ENCODE data around the gene PDCD5. TPM values are rescaled to one million over a fixed set of nuclear protein-coding genes. Genes with fewer than 3 reads are reported as not detected.

Gene PDCD5
- total RNA-seq, 1 experiment from 2014 or later = 118 TPM

DNA sequence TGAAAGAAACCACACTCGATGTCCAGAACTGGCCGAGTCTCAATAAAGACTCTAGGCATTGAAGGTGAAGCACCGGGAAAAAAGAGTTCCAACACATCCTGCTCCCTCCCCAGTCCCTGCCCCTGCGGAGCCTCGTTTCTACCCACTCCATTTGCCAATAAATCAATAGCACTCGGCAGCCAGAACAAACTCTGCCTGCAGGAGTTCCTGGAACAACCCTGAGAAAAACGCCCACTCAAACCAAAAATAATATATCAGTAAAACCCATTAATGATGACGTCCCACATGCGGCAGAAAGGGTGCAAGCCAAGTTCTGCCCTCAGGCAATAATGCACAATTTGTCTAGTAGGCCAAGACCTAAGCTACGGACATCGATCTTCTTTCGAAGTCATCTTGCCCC lies 41.0 kb downstream of the PDCD5 start:
- H4K91ac ChIP-seq (ENCODE audit: insufficient read length, low read depth, low read length) = no peak overlapping the region
- TF ChIP-seq, protein P1, sequence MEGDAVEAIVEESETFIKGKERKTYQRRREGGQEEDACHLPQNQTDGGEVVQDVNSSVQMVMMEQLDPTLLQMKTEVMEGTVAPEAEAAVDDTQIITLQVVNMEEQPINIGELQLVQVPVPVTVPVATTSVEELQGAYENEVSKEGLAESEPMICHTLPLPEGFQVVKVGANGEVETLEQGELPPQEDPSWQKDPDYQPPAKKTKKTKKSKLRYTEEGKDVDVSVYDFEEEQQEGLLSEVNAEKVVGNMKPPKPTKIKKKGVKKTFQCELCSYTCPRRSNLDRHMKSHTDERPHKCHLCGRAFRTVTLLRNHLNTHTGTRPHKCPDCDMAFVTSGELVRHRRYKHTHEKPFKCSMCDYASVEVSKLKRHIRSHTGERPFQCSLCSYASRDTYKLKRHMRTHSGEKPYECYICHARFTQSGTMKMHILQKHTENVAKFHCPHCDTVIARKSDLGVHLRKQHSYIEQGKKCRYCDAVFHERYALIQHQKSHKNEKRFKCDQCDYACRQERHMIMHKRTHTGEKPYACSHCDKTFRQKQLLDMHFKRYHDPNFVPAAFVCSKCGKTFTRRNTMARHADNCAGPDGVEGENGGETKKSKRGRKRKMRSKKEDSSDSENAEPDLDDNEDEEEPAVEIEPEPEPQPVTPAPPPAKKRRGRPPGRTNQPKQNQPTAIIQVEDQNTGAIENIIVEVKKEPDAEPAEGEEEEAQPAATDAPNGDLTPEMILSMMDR (conservative IDR thresholded peaks at IDR 0.05) = no peak
- H3K4me3 Mint-ChIP-seq = no peak overlapping the region
- no peak overlapping the region for H3K56ac ChIP-seq (ENCODE audit: insufficient read length, low read depth, low read length)
- no peak overlapping the region for H2AK5ac ChIP-seq (ENCODE audit: insufficient read length, low read length)
- no peak overlapping the region for H3K18ac ChIP-seq (ENCODE audit: insufficient read length, low read depth, low read length)
- H3K79me2 ChIP-seq (ENCODE audit: insufficient read depth, low read length) = no peaks in the 10 kb centered on the region
- no peak overlapping the region for H4K5ac ChIP-seq (ENCODE audit: insufficient read length, low read depth, low read length)
- H3K79me1 ChIP-seq (ENCODE audit: insufficient read depth, low read depth, low read length, poor library complexity, severe bottlenecking) = no peaks in the 10 kb centered on the region
- WGBS (ENCODE audit: extremely low coverage, insufficient read length, low lambda C conversion rate) = no CpG with 5 or more reads among the region's 12 CpGs
- no peaks in the 10 kb centered on the region for H3K23me2 ChIP-seq (ENCODE audit: insufficient read length, low read depth, low read length, poor library complexity, severe bottlenecking)
- peaks cover 13 to 67% (median 65%) of the 10 kb centered on the region in 3 experiments; a peak in 6 of 7 replicates for H3K36me3 Mint-ChIP-seq (ENCODE audit: insufficient read depth in 1 of 3, low read depth in 3 of 3)
- H2BK20ac ChIP-seq (ENCODE audit: low read depth, low read length, poor library complexity, severe bottlenecking) = no peak overlapping the region
- H3K9ac ChIP-seq (ENCODE audit: extremely low read depth, insufficient read length, low read length) = no peak overlapping the region
- no peaks in the 10 kb centered on the region for H4K20me1 ChIP-seq (ENCODE audit: control insufficient read depth, insufficient read depth, insufficient read length)
- H3K4me1 ChIP-seq (ENCODE audit: insufficient read depth, low read length) = no peaks in the 10 kb centered on the region
- H3K23ac ChIP-seq (ENCODE audit: insufficient read length, low read depth, low read length) = no peak overlapping the region
- no peak overlapping the region for H4K8ac ChIP-seq (replicated peaks; ENCODE audit: insufficient read length, low read depth, low read length)
- H3K27me3 ChIP-seq (ENCODE audit: insufficient read depth, low read length) = no peaks in the 10 kb centered on the region
- no peak overlapping the region for H2BK15ac ChIP-seq (ENCODE audit: low read depth, low read length)
- no peaks in the 10 kb centered on the region for H3K4me1 Mint-ChIP-seq
- H2BK5ac ChIP-seq (ENCODE audit: insufficient read length, low read length) = no peak overlapping the region
- H3K14ac ChIP-seq (ENCODE audit: insufficient read depth, low read length) = no peak overlapping the region
- no peak overlapping the region for H3T11ph ChIP-seq (ENCODE audit: low read length)
- DNase-seq = no peak
- H3K27ac Mint-ChIP-seq = peak overlapping the region in 2 of 3 experiments; percentile 9 to 67; a peak in 2 of 7 replicates
- no peak overlapping the region for H3K27ac ChIP-seq (ENCODE audit: insufficient read length, low read depth, low read length)
- H3K9me3 Mint-ChIP-seq = no peaks in the 10 kb centered on the region
- no peaks in the 10 kb centered on the region; the same call in none of the 2 replicates for H3K27me3 Mint-ChIP-seq (ENCODE audit: low read depth)
- H2AFZ ChIP-seq (ENCODE audit: low read length) = no peak overlapping the region
- H2BK12ac ChIP-seq (ENCODE audit: insufficient read length, low read depth, low read length) = no peak overlapping the region
- H3K4me2 ChIP-seq (ENCODE audit: insufficient read depth, insufficient read length, low read length) = no peak overlapping the region
- no peaks in the 10 kb centered on the region for H3K9me3 ChIP-seq (ENCODE audit: control insufficient read depth, low read depth, low read length)
- no peak overlapping the region for H3K4ac ChIP-seq (ENCODE audit: low read depth, low read length)
- H2BK120ac ChIP-seq (ENCODE audit: low read depth, low read length, poor library complexity, severe bottlenecking) = no peak overlapping the region
